GM13977 (cell line): ENCODE data around the gene PLSCR3.

Experiments
- DNase-seq: peaks from one replicate; pipeline ENCODE4 v3.0.0; 2012; ENCODE audit warnings: low spot score
- CTCF ChIP-seq: IDR thresholded peaks from 2 replicates; pipeline ENCODE4 v1.5.1; 2012; ENCODE audit warnings: mild to moderate bottlenecking, control low read depth; ENCODE audit not compliant: insufficient read depth; ENCODE audit errors: extremely low read depth, missing control alignments
- in situ Hi-C: fragments of 300-500 bp; cut with MboI; formaldehyde crosslinking; loops from one replicate; pipeline ENCODE4 v1.12.0; 2022; ENCODE audit warnings: low sequenced_read_pairs, low pct_unique_long_range_greater_than_20kb, mixed read lengths, inconsistent platforms; ENCODE audit not compliant: unreplicated experiment

Gene PLSCR3

GRCh38 chr17:7392696-7393612 is 1.4 kb downstream of the PLSCR3 start:
- in situ Hi-C loops, result no loop called here
- DNase-seq, result no peak
- no peak for TF ChIP-seq CTCF

GRCh38 chr17:7391307-7391706 is 3.0 kb downstream of the PLSCR3 start:
- in situ Hi-C loops, result no loop called here
- no peak for DNase-seq
- TF ChIP-seq CTCF, result no peak

GRCh38 chr17:7389924-7390910 is 4.1 kb downstream of the PLSCR3 start:
- in situ Hi-C loops, result no loop called here
- no peak for DNase-seq
- TF ChIP-seq CTCF, result no peak

- no peak for TF ChIP-seq CTCF
- DNase-seq, result no peak
- in situ Hi-C loops, result no loop called here
Measured at GRCh38 chr17:7388856-7389255, 5.5 kb downstream of the PLSCR3 start.

GRCh38 chr17:7384489-7385081 is 9.7 kb downstream of the PLSCR3 start:
- no peak for DNase-seq
- in situ Hi-C loops, result no loop called here
- no peak for TF ChIP-seq CTCF

GRCh38 chr17:7383742-7384488 is 10.4 kb downstream of the PLSCR3 start:
- peak; percentile 94 for DNase-seq
- no peak for TF ChIP-seq CTCF
- in situ Hi-C loops, result no loop called here
